ENCODE measurements around the gene LAP3. TPM values are rescaled to one million over a fixed set of nuclear protein-coding genes. Genes with fewer than 3 reads are reported as not detected.

Gene LAP3
- total and polyA plus RNA-seq, 8 donors, result 46.4 to 152 (median 90.8) TPM

DNA sequence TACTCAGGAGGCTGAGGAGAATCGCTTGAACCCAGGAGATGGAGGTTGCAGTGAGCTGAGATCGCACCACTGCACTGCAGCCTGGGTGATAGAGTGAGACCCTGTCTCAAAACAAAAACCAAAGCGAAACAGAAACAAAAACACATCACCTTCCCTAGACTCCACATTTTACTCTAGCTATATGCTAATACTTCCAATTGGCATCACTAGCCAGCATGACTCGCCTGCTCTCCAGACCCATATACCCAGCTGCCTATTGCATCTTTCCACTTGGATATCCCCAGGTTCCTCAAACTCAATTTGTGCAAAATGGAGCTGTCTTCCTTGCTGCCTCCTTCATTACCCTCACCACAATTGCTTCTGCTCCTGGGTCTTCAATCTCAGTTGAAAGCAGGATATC, 22.4 kb upstream of the LAP3 start:
- Histone ChIP-seq H3K9me3 (no peaks in the 10 kb centered on the region), H3K4me3 (no peak overlapping the region), H3K36me3 (no peaks in the 10 kb centered on the region), H3K4me1 (no peaks in the 10 kb centered on the region), H3K27ac (no peak overlapping the region), H3K27me3 (peaks cover 0 to 24% (median 0%) of the 10 kb centered on the region in 3 donors)
- TF ChIP-seq POLR2AphosphoS5 (IDR thresholded peaks at IDR 0.05), result no peak
- no peak for TF ChIP-seq EP300 (IDR thresholded peaks at IDR 0.05)
- no peak for TF ChIP-seq POLR2A (IDR thresholded peaks at IDR 0.05)
- TF ChIP-seq, protein P1, sequence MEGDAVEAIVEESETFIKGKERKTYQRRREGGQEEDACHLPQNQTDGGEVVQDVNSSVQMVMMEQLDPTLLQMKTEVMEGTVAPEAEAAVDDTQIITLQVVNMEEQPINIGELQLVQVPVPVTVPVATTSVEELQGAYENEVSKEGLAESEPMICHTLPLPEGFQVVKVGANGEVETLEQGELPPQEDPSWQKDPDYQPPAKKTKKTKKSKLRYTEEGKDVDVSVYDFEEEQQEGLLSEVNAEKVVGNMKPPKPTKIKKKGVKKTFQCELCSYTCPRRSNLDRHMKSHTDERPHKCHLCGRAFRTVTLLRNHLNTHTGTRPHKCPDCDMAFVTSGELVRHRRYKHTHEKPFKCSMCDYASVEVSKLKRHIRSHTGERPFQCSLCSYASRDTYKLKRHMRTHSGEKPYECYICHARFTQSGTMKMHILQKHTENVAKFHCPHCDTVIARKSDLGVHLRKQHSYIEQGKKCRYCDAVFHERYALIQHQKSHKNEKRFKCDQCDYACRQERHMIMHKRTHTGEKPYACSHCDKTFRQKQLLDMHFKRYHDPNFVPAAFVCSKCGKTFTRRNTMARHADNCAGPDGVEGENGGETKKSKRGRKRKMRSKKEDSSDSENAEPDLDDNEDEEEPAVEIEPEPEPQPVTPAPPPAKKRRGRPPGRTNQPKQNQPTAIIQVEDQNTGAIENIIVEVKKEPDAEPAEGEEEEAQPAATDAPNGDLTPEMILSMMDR (IDR thresholded peaks at IDR 0.05), result no peak
- intact Hi-C loops (cut with DNase I; ENCODE audit: low total_unique reads), result no loop called here
- DNase-seq, result no peak
- WGBS, 5 donors, result 63 to 82% (median 68%) methylated on average over 4 of the region's 4 CpGs

DNA sequence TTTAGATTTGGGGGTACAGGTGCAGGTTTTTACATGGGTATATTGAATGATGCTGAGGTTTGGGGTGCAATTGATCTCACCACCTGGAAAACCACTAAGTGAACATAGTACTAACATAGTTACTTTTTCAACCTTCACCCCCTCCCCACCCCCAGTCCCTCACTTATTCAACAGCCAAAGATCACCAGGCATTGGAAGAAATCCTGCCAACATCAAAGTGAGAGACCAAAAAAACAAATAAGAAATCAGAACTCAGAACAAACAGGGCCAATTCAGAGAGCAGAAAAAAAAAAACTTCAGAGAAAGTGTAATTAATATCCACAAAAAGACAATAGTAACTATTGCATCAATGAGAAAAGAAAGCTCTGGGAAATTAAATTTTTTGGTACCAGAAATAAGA, 20.5 kb upstream of the LAP3 start:
- H3K4me1 ChIP-seq, result no peaks in the 10 kb centered on the region
- H3K36me3 ChIP-seq, result no peaks in the 10 kb centered on the region
- intact Hi-C loops (cut with DNase I; ENCODE audit: low total_unique reads), result no loop called here
- peaks cover 0 to 26% (median 0%) of the 10 kb centered on the region in 3 donors for H3K27me3 ChIP-seq
- no peak overlapping the region for H3K27ac ChIP-seq
- H3K9me3 ChIP-seq, result no peaks in the 10 kb centered on the region
- TF ChIP-seq, protein P1 (IDR thresholded peaks at IDR 0.05), result no peak
- TF ChIP-seq EP300 (IDR thresholded peaks at IDR 0.05), result no peak
- TF ChIP-seq POLR2AphosphoS5 (IDR thresholded peaks at IDR 0.05), result no peak
- TF ChIP-seq POLR2A (IDR thresholded peaks at IDR 0.05), result no peak
- H3K4me3 ChIP-seq, result no peak overlapping the region
- no peak for DNase-seq

DNA sequence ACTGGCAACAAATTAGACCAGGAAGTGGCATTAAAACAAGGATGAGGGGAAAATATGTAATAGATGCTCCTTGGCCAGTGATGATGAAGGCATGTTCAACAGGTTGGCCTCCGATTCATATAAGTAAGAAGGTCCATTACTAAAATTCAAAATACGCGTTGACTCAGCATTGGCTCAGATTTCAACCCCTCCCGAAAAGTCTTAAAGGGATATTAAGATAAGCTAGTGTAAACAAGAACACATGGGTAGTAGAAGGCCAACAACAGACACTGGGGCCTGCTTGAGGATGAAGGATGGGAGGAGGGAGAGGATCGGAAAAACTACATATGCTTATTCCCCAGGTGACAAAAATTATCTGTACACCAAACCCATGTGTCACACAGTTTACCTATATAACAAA, 19.1 kb upstream of the LAP3 start:
- WGBS, 5 donors, result 37 to 55% (median 39%) methylated on average over 5 of the region's 5 CpGs
- no peak for DNase-seq
- no peaks in the 10 kb centered on the region for H3K4me1 ChIP-seq
- H3K4me3 ChIP-seq, result no peak overlapping the region
- H3K27me3 ChIP-seq, result peaks cover 0 to 21% (median 0%) of the 10 kb centered on the region in 3 donors
- intact Hi-C loops (cut with DNase I; ENCODE audit: low total_unique reads), result no loop called here
- TF ChIP-seq EP300 (IDR thresholded peaks at IDR 0.05) (no peak), POLR2A (IDR thresholded peaks at IDR 0.05) (no peak), POLR2AphosphoS5 (IDR thresholded peaks at IDR 0.05) (no peak)
- TF ChIP-seq, protein P1 (IDR thresholded peaks at IDR 0.05), result no peak
- H3K36me3 ChIP-seq, result no peaks in the 10 kb centered on the region
- no peak overlapping the region for H3K27ac ChIP-seq
- H3K9me3 ChIP-seq, result no peaks in the 10 kb centered on the region

DNA sequence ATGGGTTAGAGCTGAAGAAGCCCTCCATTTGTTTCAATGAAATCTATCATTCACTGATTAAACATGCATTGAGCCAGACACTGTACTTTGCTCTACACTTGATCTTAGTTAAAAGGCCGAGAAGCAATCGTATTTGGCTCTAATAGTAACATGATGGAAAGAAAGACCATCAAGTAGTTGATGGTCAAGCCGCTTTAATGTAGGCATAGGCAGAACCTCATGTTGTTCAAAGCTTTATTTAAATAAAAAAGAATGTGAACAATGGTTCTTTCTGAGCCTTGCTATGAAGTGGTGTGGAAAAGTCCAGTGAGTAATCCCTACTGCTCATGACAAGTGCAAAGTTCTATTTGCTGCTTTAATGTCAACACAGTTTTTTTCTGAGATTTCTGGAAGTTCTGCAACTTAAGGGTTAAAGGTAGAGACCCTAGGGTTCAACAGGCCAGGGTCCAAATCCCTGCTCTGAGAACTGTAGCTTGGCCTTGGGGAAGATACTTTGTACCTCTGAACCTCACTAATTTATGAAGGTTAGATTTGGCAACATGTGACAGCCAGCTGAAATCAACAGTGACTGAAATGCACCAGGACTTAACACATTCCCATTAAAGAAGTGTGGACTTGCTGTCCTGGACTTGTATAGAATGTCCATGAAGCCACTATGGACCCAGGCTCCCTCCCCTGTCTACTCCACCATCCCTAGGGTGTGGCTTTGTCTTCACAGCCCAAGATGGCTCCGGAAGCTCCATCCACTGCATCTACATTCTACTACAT, 17.9 kb upstream of the LAP3 start:
- Histone ChIP-seq H3K36me3 (no peaks in the 10 kb centered on the region), H3K9me3 (no peaks in the 10 kb centered on the region), H3K4me3 (no peak overlapping the region), H3K27me3 (peaks cover 0 to 18% (median 0%) of the 10 kb centered on the region in 3 donors), H3K27ac (no peak overlapping the region), H3K4me1 (no peaks in the 10 kb centered on the region)
- TF ChIP-seq EP300 (IDR thresholded peaks at IDR 0.05), result no peak
- no peak for TF ChIP-seq POLR2AphosphoS5 (IDR thresholded peaks at IDR 0.05)
- TF ChIP-seq, protein P1 (IDR thresholded peaks at IDR 0.05), result no peak
- no peak for TF ChIP-seq POLR2A (IDR thresholded peaks at IDR 0.05)
- no peak for DNase-seq
- intact Hi-C loops (cut with DNase I; ENCODE audit: low total_unique reads), result no loop called here
- 75 to 88% (median 78%) methylated on average over 4 of the region's 4 CpGs for WGBS, 5 donors
